Ecto neural progenitor cell (in vitro differentiated cells): ENCODE measurements around the gene TMEM144.

Experiments
- DNase-seq: peaks from one replicate; pipeline ENCODE4 v3.0.0-alpha.2; 2018; ENCODE audit warnings: low spot score

Gene TMEM144

DNA sequence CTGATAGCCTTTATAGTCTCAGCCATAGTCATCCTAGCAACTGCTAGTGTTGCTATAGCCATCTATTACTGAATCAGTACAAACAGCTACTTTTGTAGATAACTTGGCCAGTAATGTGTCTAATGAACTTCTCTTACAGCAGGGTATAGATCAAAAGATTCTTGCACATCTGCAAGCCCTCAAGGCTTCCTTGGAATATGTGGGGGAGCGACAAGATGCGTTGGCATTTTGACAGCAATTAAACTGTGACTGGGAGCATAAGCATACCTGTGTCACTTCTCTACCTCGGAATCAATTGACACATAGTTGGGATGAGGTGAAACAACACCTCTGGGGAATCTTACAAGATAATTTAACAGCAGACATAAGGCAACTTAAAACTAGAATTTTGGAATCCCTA is 87.6 kb downstream of the TMEM144 start:
- no peak for DNase-seq

DNA sequence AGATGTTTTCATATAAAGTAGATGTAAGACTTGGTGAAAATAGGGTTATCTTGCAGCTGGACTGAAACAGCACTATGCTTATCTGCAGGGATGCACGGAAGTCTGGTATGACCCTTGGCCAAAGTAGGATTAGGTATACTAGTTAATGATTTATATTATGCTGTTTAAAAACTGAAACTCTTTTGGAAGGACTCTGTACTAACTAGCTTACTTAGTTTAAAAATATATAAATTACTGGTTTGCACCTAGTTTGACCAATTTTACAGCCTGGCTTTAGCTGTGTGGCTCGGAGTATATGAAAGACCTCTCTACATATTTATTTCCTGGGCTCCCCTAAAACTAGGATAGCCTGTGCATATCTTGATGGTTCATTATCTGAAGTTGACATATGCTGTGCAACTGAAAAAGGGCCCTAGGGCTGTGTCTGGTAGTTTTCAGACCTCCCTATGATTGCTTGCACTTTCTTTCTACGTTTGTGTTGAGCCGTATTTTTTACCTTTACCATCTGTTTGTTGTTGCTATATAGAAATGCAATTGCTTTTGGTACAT is 89.2 kb downstream of the TMEM144 start:
- DNase-seq, result no peak

GRCh38 chr4:158300012-158300411 is 89.7 kb downstream of the TMEM144 start:
- no peak for DNase-seq

GRCh38 chr4:158302076-158302866 is 92.0 kb downstream of the TMEM144 start:
- DNase-seq, result no peak

- no peak for DNase-seq
Observed at GRCh38 chr4:158304694-158305093, 94.4 kb downstream of the TMEM144 start.
